ENCODE measurements around the gene GTF2IRD1.
A peak's percentile ranks its signal among the peaks of the same experiment; 100 is the strongest.
"Not testable (repeated sequence)": the region's sequence is repeated elsewhere in the genome, so short reads cannot be mapped to it uniquely, and the experiment has no call there.

The GTF2IRD1 gene

DNA sequence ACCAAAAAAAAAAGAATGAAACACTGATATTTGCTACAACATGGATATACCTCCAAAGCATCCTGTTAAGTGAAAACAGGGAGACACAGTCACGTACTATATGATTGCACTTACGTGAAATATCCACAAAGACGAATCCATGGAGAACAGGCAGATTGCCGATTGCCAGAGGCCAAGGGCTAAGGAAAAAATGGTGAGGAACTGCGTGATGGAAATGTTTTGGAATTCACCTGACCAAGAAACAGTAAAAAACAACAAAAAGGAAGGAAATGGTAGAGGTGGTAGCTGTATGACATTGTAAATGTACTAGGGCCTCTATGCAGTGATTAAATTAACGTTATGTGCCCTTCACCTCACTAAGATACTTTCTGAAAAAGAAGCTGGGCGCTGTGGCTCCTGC lies 44.1 kb upstream of the GTF2IRD1 start:
- TF ChIP-seq, protein P1, sequence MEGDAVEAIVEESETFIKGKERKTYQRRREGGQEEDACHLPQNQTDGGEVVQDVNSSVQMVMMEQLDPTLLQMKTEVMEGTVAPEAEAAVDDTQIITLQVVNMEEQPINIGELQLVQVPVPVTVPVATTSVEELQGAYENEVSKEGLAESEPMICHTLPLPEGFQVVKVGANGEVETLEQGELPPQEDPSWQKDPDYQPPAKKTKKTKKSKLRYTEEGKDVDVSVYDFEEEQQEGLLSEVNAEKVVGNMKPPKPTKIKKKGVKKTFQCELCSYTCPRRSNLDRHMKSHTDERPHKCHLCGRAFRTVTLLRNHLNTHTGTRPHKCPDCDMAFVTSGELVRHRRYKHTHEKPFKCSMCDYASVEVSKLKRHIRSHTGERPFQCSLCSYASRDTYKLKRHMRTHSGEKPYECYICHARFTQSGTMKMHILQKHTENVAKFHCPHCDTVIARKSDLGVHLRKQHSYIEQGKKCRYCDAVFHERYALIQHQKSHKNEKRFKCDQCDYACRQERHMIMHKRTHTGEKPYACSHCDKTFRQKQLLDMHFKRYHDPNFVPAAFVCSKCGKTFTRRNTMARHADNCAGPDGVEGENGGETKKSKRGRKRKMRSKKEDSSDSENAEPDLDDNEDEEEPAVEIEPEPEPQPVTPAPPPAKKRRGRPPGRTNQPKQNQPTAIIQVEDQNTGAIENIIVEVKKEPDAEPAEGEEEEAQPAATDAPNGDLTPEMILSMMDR (IDR thresholded peaks at IDR 0.05; ENCODE audit: borderline replicate concordance, insufficient read depth, low read depth, low read length), result no peak
- H3K4me3 ChIP-seq (ENCODE audit: low read depth, low read length), result no peak overlapping the region

DNA sequence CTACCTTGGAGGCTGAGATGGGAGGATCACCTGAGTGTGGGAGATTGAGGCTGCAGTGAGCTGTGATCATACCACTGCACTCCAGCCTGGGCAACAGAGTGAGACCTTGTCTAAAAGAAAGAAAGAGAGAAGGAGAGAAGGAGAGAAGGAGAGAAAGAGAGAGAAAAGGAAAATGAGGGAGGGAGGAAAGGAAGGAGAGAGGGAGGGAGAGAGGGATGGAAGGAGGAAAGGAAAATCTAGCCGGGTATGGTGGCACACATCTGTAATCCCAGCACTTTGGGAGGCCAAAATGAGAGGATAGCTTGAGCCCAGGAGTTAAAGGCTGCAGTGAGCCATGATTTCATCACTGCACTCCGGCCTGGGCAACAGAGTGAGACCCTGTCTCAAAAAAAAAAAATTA lies 42.9 kb upstream of the GTF2IRD1 start:
- no peak overlapping the region for H3K4me3 ChIP-seq (ENCODE audit: low read depth, low read length)
- TF ChIP-seq, protein P1 (IDR thresholded peaks at IDR 0.05; ENCODE audit: borderline replicate concordance, insufficient read depth, low read depth, low read length), result no peak

DNA sequence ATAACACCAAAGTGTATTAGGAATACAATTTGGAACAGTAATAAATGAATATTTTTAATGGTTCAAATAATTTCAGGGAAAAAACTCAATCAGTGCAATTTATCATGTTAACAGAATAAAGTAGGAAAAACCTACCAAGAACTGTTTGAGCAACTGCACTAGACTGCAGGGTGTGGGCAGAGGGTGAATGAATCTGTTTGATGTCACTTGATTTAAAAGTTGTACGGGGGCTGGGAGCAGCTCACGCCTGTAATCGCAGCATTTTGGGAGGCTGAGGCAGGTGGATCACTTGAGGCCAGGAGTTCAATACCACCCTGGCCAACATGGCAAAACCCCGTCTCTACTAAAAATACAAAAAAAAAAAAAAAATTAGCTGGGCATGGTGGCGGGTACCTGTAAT lies 42.1 kb upstream of the GTF2IRD1 start:
- H3K4me3 ChIP-seq (ENCODE audit: low read depth, low read length), result not testable (repeated sequence)

DNA sequence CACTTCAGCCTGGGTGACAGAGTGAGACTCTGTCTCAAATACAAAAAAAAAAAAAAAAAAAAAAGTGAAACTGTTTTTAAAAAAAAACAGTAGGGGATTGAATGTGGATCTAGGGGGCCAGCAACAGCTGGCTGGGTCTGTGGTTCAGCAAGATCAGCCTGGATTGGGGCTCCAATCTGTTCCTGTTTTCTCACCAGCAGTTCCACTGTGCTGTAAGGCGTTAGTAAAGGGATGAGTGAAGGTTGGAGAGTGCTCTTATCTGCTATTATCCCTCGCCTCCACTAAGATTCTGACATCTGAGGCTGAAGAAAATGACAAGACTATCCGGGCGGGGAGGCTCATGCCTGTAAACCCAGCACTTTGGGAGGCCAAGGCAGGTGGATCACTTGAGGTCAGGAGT lies 41.6 kb upstream of the GTF2IRD1 start:
- no peak overlapping the region for H3K4me3 ChIP-seq (ENCODE audit: low read depth, low read length)
- TF ChIP-seq, protein P1 (IDR thresholded peaks at IDR 0.05; ENCODE audit: borderline replicate concordance, insufficient read depth, low read depth, low read length), result no peak

DNA sequence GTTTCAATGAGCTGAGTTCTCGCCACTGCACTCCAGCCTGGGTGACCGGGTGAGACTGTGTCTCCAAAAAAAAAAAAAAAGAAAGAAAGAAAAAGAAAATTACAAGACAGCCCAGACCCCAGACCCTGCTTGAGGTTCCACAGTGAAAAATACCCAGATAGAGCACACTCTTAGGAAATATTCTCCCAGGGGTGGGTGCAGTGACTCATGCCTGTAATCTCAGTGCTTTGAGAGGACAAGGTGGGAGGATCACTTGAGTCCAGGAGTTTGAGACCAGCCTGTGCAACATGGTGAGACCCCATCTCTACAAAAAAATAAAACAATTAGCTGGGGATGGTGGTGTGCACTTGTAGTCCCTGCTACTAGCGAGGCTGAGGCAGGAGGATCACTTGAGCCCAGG lies 41.1 kb upstream of the GTF2IRD1 start:
- TF ChIP-seq, protein P1 (IDR thresholded peaks at IDR 0.05; ENCODE audit: borderline replicate concordance, insufficient read depth, low read depth, low read length), result no peak
- no peak overlapping the region for H3K4me3 ChIP-seq (ENCODE audit: low read depth, low read length)

DNA sequence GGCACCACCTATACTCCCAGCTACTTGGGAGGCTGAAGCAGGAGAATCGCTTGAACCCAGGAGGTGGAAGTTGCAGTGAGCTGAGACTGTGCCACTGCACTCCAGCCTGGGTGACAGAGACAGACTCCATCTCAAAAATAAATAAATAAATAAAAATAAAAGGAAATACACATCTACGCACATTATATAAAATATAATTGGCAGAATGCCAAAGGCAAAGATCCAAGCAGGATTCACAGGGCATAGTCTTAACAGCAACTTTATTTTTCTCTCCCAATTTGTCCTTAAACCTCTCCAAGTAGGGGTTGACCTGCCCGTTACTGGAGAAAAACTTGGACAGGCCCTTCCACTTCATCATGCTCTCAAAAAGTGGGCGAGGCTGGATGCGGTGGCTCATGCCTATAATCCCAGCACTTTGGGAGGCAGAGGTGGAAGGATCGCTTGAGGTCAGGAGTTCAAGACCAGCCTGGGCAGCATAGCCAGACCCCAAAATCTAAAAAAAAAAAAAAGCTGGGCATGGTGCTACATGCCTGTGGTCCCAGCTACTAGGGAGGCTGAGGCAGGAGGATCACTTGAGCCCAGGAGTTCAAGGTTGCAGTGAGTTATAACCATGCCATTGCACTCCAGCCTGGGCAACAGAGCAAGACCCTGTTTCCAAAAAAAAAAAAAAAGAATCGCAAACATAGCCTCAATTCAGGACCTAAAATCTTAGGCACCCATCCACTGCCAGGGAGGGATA lies 38.9 kb upstream of the GTF2IRD1 start:
- not testable (repeated sequence) for H3K4me3 ChIP-seq (ENCODE audit: low read depth, low read length)

DNA sequence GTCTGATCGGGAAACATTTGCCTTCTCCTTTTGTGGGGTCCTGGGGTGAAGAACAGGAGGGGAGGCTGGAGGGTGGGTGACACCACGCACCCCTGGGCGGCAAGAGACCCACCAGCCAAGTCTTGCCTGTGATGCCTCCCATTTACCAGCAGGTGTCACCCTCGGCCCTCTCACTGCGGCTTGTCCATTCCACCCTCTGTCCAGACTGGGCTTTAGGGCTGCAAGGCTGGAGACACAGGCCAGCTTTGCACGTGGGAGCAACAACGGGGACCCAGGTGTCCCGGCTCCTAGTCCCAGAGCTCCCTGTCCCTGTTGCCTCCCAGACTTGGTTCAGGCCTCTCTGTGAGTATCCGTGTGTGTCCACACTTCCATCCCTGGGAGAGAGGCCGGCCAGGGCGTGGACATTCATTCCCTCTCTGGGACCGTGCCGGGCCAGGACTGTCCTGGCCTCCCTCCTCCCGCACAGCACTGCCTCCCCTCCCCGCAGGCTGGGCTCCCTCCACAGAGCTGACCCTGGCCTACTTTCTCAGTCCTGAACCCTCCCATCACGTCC lies 36.2 kb upstream of the GTF2IRD1 start:
- no peak overlapping the region for H3K4me3 ChIP-seq (ENCODE audit: low read depth, low read length)

DNA sequence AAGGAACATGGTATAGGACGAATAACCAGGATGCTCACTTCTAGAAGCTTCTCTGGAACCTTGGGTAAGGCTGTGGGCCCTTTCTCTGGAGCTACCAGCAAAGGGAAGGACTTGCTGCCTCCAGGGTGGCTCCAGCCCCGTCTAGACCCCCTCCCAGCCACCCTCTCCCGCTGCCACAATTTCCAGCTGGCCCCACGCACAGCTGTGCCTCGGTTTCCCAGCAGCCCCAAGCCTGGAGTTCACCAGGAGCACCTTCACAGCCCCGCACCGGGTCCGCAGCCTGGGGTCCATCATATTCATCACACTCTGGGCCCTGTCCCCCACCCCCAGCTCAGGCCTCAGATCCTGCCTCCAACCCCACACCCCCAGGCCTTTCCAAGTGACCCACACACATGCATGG lies 35.6 kb upstream of the GTF2IRD1 start:
- no peak overlapping the region for H3K4me3 ChIP-seq (ENCODE audit: low read depth, low read length)
- TF ChIP-seq, protein P1 (IDR thresholded peaks at IDR 0.05; ENCODE audit: borderline replicate concordance, insufficient read depth, low read depth, low read length), result no peak

More for the DNA sequence above, 36.2 kb upstream of the GTF2IRD1 start:
- TF ChIP-seq, protein P1 (IDR thresholded peaks at IDR 0.05; ENCODE audit: borderline replicate concordance, insufficient read depth, low read depth, low read length), result peak; percentile 98
